Neuronal stem cell (in vitro differentiated cells): ENCODE data around the gene AKAP6.

ENCODE experiments used
- DNase-seq: peaks from one replicate; pipeline ENCODE4 v3.0.0-alpha.2; 2013; ENCODE audit warnings: low spot score
- H2AFZ ChIP-seq: one replicate; pipeline ENCODE4 v1.6.1; 2013; ENCODE audit warnings: mild to moderate bottlenecking, low read length, inconsistent platforms
- H2AK5ac ChIP-seq: 2 replicates; pipeline ENCODE4 v1.6.1; 2013; ENCODE audit warnings: low read depth, mild to moderate bottlenecking, inconsistent platforms, low read length, moderate library complexity, mixed read lengths
- H2BK120ac ChIP-seq: 2 replicates; pipeline ENCODE4 v1.6.1; 2013; ENCODE audit warnings: low read depth, mild to moderate bottlenecking, inconsistent platforms, low read length, moderate library complexity, mixed read lengths
- H2BK12ac ChIP-seq: one replicate; pipeline ENCODE4 v1.6.1; 2013; ENCODE audit warnings: low read length, inconsistent platforms
- H2BK15ac ChIP-seq: 2 replicates; pipeline ENCODE4 v1.6.1; 2013; ENCODE audit warnings: mild to moderate bottlenecking, low read length, inconsistent platforms, mixed read lengths
- H2BK5ac ChIP-seq: one replicate; pipeline ENCODE4 v1.6.1; 2013; ENCODE audit warnings: inconsistent platforms, mild to moderate bottlenecking, low read length, moderate library complexity
- H3K14ac ChIP-seq: one replicate; pipeline ENCODE4 v1.6.1; 2013; ENCODE audit warnings: low read length, inconsistent platforms
- H3K18ac ChIP-seq: 2 replicates; pipeline ENCODE4 v1.6.1; 2013; ENCODE audit warnings: low read length, inconsistent platforms
- H3K23ac ChIP-seq: 2 replicates; pipeline ENCODE4 v1.6.1; 2013; ENCODE audit warnings: low read depth, mild to moderate bottlenecking, mixed read lengths, low read length, inconsistent platforms; ENCODE audit not compliant: poor library complexity
- H3K27ac ChIP-seq: replicated peaks from 3 replicates; pipeline ENCODE4 v1.5.1; 2013; ENCODE audit warnings: low read length, inconsistent platforms
- H3K27me3 ChIP-seq, 3 experiments: 2 replicates each; pipeline ENCODE4 v1.6.1; 2013; ENCODE audit warnings: low read length in 3 of 3, mild to moderate bottlenecking in 2 of 3, inconsistent platforms in 1 of 3, low read depth in 1 of 3, mixed read lengths in 1 of 3, moderate library complexity in 1 of 3; ENCODE audit not compliant: control insufficient read depth in 3 of 3, insufficient read depth in 3 of 3
- H3K36me3 ChIP-seq, 2 donors: replicated peaks in 1 of 2; 2 replicates each; pipeline ENCODE4 v1.6.1; 2013; ENCODE audit warnings: low read length in 2 of 2; ENCODE audit not compliant: control insufficient read depth in 2 of 2, insufficient read depth in 2 of 2
- H3K4ac ChIP-seq: 2 replicates; pipeline ENCODE4 v1.6.1; 2013; ENCODE audit warnings: inconsistent platforms, mild to moderate bottlenecking, low read length, moderate library complexity
- H3K4me1 ChIP-seq, 2 donors: 1 replicate in 1 of 2; 2 replicates in 1 of 2; pipeline ENCODE4 v1.6.1; 2013; ENCODE audit warnings: low read length in 2 of 2, low read depth in 1 of 2; ENCODE audit not compliant: control insufficient read depth in 2 of 2, insufficient read depth in 1 of 2
- H3K4me2 ChIP-seq: one replicate; pipeline ENCODE4 v1.6.1; 2013; ENCODE audit warnings: mild to moderate bottlenecking, low read length, inconsistent platforms; ENCODE audit not compliant: insufficient read depth, poor library complexity, severe bottlenecking
- H3K4me3 ChIP-seq, 2 donors: 2 replicates each; pipeline ENCODE4 v1.5.1; 2013; ENCODE audit warnings: low read length in 2 of 2, mild to moderate bottlenecking in 2 of 2, inconsistent platforms in 1 of 2, moderate library complexity in 1 of 2
- H3K79me1 ChIP-seq: one replicate; pipeline ENCODE4 v1.6.1; 2013; ENCODE audit warnings: low read depth, mild to moderate bottlenecking, inconsistent platforms, low read length, moderate library complexity
- H3K9ac ChIP-seq: one replicate; pipeline ENCODE4 v1.6.1; 2013; ENCODE audit warnings: mild to moderate bottlenecking, low read depth, low read length, inconsistent platforms; ENCODE audit not compliant: poor library complexity
- H3K9me3 ChIP-seq, 2 donors: replicated peaks in 1 of 2; 2 replicates each; pipeline versions ENCODE3 to v1.6.1; 2013; ENCODE audit warnings: low read length in 2 of 2, mild to moderate bottlenecking in 2 of 2, inconsistent platforms in 1 of 2, low read depth in 1 of 2, mixed read lengths in 1 of 2, moderate library complexity in 1 of 2; ENCODE audit not compliant: control insufficient read depth in 2 of 2, insufficient read depth in 1 of 2
- H4K8ac ChIP-seq: one replicate; pipeline ENCODE4 v1.6.1; 2013; ENCODE audit warnings: low read depth, mild to moderate bottlenecking, inconsistent platforms, low read length, moderate library complexity
- H4K91ac ChIP-seq: one replicate; pipeline ENCODE4 v1.6.1; 2013; ENCODE audit warnings: low read length, low read depth, mild to moderate bottlenecking, inconsistent platforms; ENCODE audit not compliant: poor library complexity
- WGBS, 2 donors: extraction: QIAGEN DNeasy Blood & Tissue Kit; methylation state at CpG; one replicate each; pipeline ENCODE4 v1.1.7; 2013; ENCODE audit warnings: missing lambda C conversion rate in 2 of 2, mixed read lengths in 1 of 2; ENCODE audit not compliant: insufficient read length in 2 of 2, insufficient replicate concordance in 1 of 2; ENCODE audit errors: extremely low coverage in 2 of 2; 5-methylcytosine and 5-hydroxymethylcytosine counted together

The AKAP6 gene

DNA sequence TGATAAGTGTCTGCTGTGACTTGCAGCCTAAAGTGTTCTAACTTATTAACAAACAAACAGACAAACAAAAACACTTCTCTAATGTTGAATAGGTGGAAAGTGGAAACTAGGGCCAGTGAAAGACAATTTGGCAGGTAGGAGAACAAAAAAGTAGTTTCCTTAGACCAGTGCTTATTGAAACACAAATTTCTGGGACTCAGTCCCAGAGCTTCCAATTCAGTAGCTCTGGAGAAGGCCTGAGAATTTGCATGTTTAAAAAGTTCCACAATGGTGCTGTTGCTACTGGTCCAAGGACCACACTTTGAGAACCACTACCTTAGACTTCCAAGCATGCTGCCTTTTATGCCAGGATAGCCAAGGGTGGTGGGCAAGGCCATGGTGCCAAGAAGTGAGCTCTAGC is 67.8 kb downstream of the AKAP6 start:
- H3K18ac ChIP-seq, result no peak overlapping the region

DNA sequence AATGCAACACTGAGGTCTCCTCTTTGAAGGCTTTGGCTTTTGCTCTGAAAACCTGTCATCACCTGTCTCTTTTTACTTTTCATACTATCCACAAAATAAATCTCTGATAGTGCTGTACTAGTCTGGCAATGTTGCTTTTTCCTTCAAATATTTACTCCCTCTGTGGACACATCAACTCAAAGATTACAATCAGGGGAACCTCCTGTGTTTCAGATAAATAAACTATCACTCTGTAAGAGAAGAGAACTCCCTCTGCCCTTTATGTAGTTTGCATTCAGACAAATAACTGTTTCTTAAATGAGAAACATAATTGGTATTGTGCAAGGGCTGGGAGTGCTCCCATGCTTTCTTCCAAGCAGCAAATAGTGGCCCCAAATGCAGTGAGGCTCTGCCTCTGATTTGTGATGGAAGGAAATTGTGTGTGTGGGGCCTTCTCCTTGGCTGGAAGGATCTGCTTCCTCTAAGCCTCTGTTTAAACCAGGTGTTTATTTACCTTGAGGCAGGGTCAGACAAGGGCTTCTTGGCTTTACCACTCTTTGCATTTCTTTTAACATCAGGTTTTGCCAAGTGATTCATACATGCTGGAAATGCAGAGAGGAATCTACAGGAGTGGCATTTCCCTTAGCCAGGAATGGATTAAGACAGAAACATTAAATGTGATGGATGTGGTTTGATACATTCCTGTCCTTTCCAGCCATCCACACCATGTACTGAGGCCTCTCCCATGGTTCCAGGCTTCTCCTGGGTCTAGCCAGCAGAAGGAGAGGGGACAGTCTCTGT is 69.0 kb downstream of the AKAP6 start:
- no peak overlapping the region for H3K18ac ChIP-seq
- no peak overlapping the region for H3K23ac ChIP-seq
- no peak overlapping the region for H4K91ac ChIP-seq
- no peak overlapping the region for H3K4me2 ChIP-seq
- peaks cover 0 to 1% of the 10 kb centered on the region in 2 donors for H3K4me1 ChIP-seq
- no peak overlapping the region for H3K4ac ChIP-seq
- peaks cover 0 to 9% (median 0%) of the 10 kb centered on the region in 3 experiments for H3K27me3 ChIP-seq
- DNase-seq, result no peak
- H3K79me1 ChIP-seq, result no peaks in the 10 kb centered on the region
- no peak overlapping the region for H2BK12ac ChIP-seq
- no peak overlapping the region for H3K27ac ChIP-seq
- H3K14ac ChIP-seq, result no peak overlapping the region
- no peak overlapping the region for H2AK5ac ChIP-seq
- H2BK5ac ChIP-seq, result no peak overlapping the region
- H3K9me3 ChIP-seq, result no peaks in the 10 kb centered on the region
- no peak overlapping the region for H2BK120ac ChIP-seq
- H3K36me3 ChIP-seq, result no peaks in the 10 kb centered on the region
- no peak overlapping the region for H3K9ac ChIP-seq
- no peak overlapping the region for H2AFZ ChIP-seq
- no peak overlapping the region for H2BK15ac ChIP-seq
- H4K8ac ChIP-seq, result no peak overlapping the region
- H3K4me3 ChIP-seq, result no peak overlapping the region

More for the DNA sequence above, 67.8 kb downstream of the AKAP6 start:
- Histone ChIP-seq H3K4me1 (peaks cover 0 to 1% of the 10 kb centered on the region in 2 donors), H4K91ac (no peak overlapping the region), H3K27me3 (peaks cover 0 to 9% (median 0%) of the 10 kb centered on the region in 3 experiments), H2BK15ac (no peak overlapping the region), H3K14ac (no peak overlapping the region), H2AK5ac (no peak overlapping the region), H2BK120ac (no peak overlapping the region), H2AFZ (no peak overlapping the region), H3K79me1 (no peaks in the 10 kb centered on the region), H3K4me3 (no peak overlapping the region), H3K4me2 (no peak overlapping the region), H2BK12ac (no peak overlapping the region), H3K9me3 (peaks cover 0 to 2% of the 10 kb centered on the region in 2 donors), H3K9ac (no peak overlapping the region), H4K8ac (no peak overlapping the region), H3K36me3 (no peaks in the 10 kb centered on the region), H3K4ac (no peak overlapping the region), H3K23ac (no peak overlapping the region), H3K27ac (no peak overlapping the region), H2BK5ac (no peak overlapping the region)
- DNase-seq, result no peak

DNA sequence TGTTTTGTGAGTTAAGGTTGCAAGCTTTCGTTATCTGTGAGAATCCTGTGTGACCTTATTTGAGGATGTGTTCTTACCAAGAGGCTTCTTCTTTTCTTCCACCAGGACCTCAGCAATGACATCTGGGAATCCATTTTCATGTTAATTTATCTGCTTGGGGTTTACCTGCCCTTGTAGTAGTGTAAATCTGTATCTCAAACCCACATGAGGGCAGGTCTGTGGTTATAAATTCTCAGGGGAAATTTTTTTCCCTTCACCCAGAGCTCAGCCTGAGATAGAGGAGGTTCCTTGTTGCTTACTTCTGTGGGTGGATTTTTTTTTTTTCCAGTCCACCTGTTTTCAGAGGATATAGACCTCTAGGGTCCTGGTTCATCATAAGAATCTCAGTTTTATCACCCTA is 70.8 kb downstream of the AKAP6 start:
- Histone ChIP-seq H3K4me1 (peaks cover 0 to 1% of the 10 kb centered on the region in 2 donors), H2AK5ac (no peak overlapping the region), H2BK120ac (no peak overlapping the region), H3K9ac (no peak overlapping the region), H3K14ac (no peak overlapping the region), H3K79me1 (no peaks in the 10 kb centered on the region), H3K4me3 (no peak overlapping the region), H2BK12ac (no peak overlapping the region), H2BK5ac (no peak overlapping the region), H2AFZ (no peak overlapping the region), H3K23ac (no peak overlapping the region), H3K9me3 (no peaks in the 10 kb centered on the region), H3K18ac (no peak overlapping the region), H3K4me2 (no peak overlapping the region), H4K8ac (no peak overlapping the region), H3K36me3 (no peaks in the 10 kb centered on the region), H4K91ac (no peak overlapping the region), H3K4ac (no peak overlapping the region), H3K27me3 (peaks cover 0 to 6% (median 0%) of the 10 kb centered on the region in 3 experiments), H3K27ac (no peak overlapping the region), H2BK15ac (no peak overlapping the region)
- whole genome bisulfite sequencing, 2 donors, result no CpG with 5 or more reads among the region's 1 CpG
- no peak for DNase-seq

- Histone ChIP-seq H2AK5ac (no peak overlapping the region), H3K14ac (no peak overlapping the region), H4K91ac (no peak overlapping the region), H3K4me3 (no peak overlapping the region), H2BK120ac (no peak overlapping the region), H3K9me3 (no peaks in the 10 kb centered on the region), H3K4ac (no peak overlapping the region), H3K4me1 (peaks cover 0 to 1% of the 10 kb centered on the region in 2 donors), H2BK5ac (no peak overlapping the region), H3K27ac (no peak overlapping the region), H2BK15ac (no peak overlapping the region), H3K18ac (no peak overlapping the region), H2BK12ac (no peak overlapping the region), H3K9ac (no peak overlapping the region), H4K8ac (no peak overlapping the region), H2AFZ (no peak overlapping the region), H3K79me1 (no peaks in the 10 kb centered on the region), H3K4me2 (no peak overlapping the region), H3K27me3 (peaks cover 0 to 6% (median 0%) of the 10 kb centered on the region in 3 experiments), H3K23ac (no peak overlapping the region), H3K36me3 (no peaks in the 10 kb centered on the region)
- no CpG with 5 or more reads among the region's 1 CpG for WGBS, 2 donors
- no peak for DNase-seq
Measured at GRCh38 chr14:32400480-32400879, 71.4 kb downstream of the AKAP6 start.
